OCI-LY3 (cell line): ENCODE results near the gene RSBN1.

Experiments
- H2AFZ ChIP-seq: fragments of 200-600, 300-600 bp; shearing (Covaris generic); 2 replicates; pipeline ENCODE4 v1.6.0; 2014; ENCODE audit warnings: antibody characterized with exemption, low read depth, low read length
- H3K27ac ChIP-seq: fragments of 200-600, 300-600 bp; sonication (generic); 2 replicates; pipeline ENCODE4 v1.5.1; 2014; ENCODE audit warnings: mild to moderate bottlenecking, low read length, moderate library complexity, mixed read lengths
- H3K27me3 ChIP-seq: fragments of 200-600, 300-600 bp; sonication (generic); 2 replicates; pipeline ENCODE4 v1.6.1; 2014; ENCODE audit warnings: low read depth, low read length, mixed read lengths
- H3K36me3 ChIP-seq: fragments of 200-600, 300-600 bp; sonication (generic); replicated peaks from 2 replicates; pipeline ENCODE3; 2014; ENCODE audit warnings: low read depth, low read length, mixed read lengths
- H3K4me1 ChIP-seq: fragments of 300-600, 200-600 bp; sonication (generic); 2 replicates; pipeline ENCODE4 v1.6.1; 2014; ENCODE audit warnings: low read length, mixed read lengths
- H3K4me2 ChIP-seq: fragments of 200-600, 300-600 bp; sonication (generic); 2 replicates; pipeline ENCODE4 v1.6.1; 2014; ENCODE audit warnings: low read length, mixed read lengths
- H3K4me3 ChIP-seq: fragments of 300-600, 200-600 bp; sonication (generic); 2 replicates; pipeline ENCODE4 v1.5.1; 2014; ENCODE audit warnings: antibody characterized with exemption, mild to moderate bottlenecking, low read length, moderate library complexity
- H3K79me2 ChIP-seq: fragments of 300-600, 200-600 bp; shearing (Covaris generic); 2 replicates; pipeline ENCODE4 v1.6.1; 2014; ENCODE audit warnings: mild to moderate bottlenecking, low read length, mixed read lengths
- H3K9ac ChIP-seq: fragments of 300-600, 200-600 bp; shearing (Covaris generic); 2 replicates; pipeline ENCODE4 v1.6.0; 2014; ENCODE audit warnings: mild to moderate bottlenecking, low read length, moderate library complexity
- H3K9me3 ChIP-seq: fragments of 200-600, 300-600 bp; shearing (Covaris generic); 2 replicates; pipeline ENCODE4 v1.6.1; 2014; ENCODE audit warnings: low read length, mixed read lengths; ENCODE audit not compliant: insufficient read depth
- H4K20me1 ChIP-seq: fragments of 200-600, 300-600 bp; sonication (generic); 2 replicates; pipeline ENCODE4 v1.6.1; 2016; ENCODE audit warnings: low read length, mixed read lengths; ENCODE audit not compliant: insufficient read depth
- CTCF ChIP-seq: fragments of 200-600, 300-600 bp; sonication (generic); IDR thresholded peaks from 2 replicates; pipeline ENCODE4 v1.5.1; 2014; ENCODE audit warnings: antibody characterized with exemption, low read length, low read depth
- EZH2phosphoT487 ChIP-seq: fragments of 200-600 bp; shearing (Covaris generic); IDR thresholded peaks from 2 replicates; pipeline ENCODE4 v1.6.1; 2018; ENCODE audit warnings: antibody characterized with exemption, mixed run types, low read depth

Gene RSBN1

GRCh38 chr1:113804421-113805255 is 7.6 kb downstream of the RSBN1 start:
- no peak overlapping the region for H3K9ac ChIP-seq
- peaks cover 10% of the 10 kb centered on the region for H3K4me1 ChIP-seq
- peaks cover 98% of the 10 kb centered on the region for H3K79me2 ChIP-seq
- peaks cover 8% of the 10 kb centered on the region for H3K36me3 ChIP-seq
- H3K27me3 ChIP-seq, result no peaks in the 10 kb centered on the region
- H2AFZ ChIP-seq, result no peak overlapping the region
- peaks cover 36% of the 10 kb centered on the region for H4K20me1 ChIP-seq
- H3K9me3 ChIP-seq, result no peaks in the 10 kb centered on the region
- no peak overlapping the region for H3K4me3 ChIP-seq
- no peak for TF ChIP-seq EZH2phosphoT487
- TF ChIP-seq CTCF, result no peak
- no peak overlapping the region for H3K4me2 ChIP-seq
- H3K27ac ChIP-seq, result no peak overlapping the region

GRCh38 chr1:113802367-113803007 is 9.8 kb downstream of the RSBN1 start:
- Histone ChIP-seq H3K36me3 (peaks cover 4% of the 10 kb centered on the region), H3K4me2 (no peak overlapping the region)
- TF ChIP-seq CTCF (no peak), EZH2phosphoT487 (no peak)

GRCh38 chr1:113800487-113800886 is 11.8 kb downstream of the RSBN1 start:
- no peaks in the 10 kb centered on the region for H3K9me3 ChIP-seq
- peaks cover 30% of the 10 kb centered on the region for H4K20me1 ChIP-seq
- TF ChIP-seq CTCF (no peak), EZH2phosphoT487 (no peak)
- peaks cover 19% of the 10 kb centered on the region; the same call in 1 of the 2 replicates for H3K4me1 ChIP-seq
- no peak overlapping the region for H3K9ac ChIP-seq
- no peaks in the 10 kb centered on the region for H3K27me3 ChIP-seq
- no peak overlapping the region for H3K4me3 ChIP-seq
- no peak overlapping the region for H3K27ac ChIP-seq
- H2AFZ ChIP-seq, result no peak overlapping the region
- peaks cover 66% of the 10 kb centered on the region for H3K79me2 ChIP-seq
- H3K4me2 ChIP-seq, result no peak overlapping the region
- peaks cover 18% of the 10 kb centered on the region for H3K36me3 ChIP-seq

More at GRCh38 chr1:113802367-113803007, 9.8 kb downstream of the RSBN1 start:
- Histone ChIP-seq H3K9me3 (no peaks in the 10 kb centered on the region), H3K4me3 (no peak overlapping the region), H3K27me3 (no peaks in the 10 kb centered on the region), H3K9ac (no peak overlapping the region), H2AFZ (no peak overlapping the region), H3K79me2 (peaks cover 86% of the 10 kb centered on the region), H3K4me1 (peaks cover 17% of the 10 kb centered on the region; the same call in 1 of the 2 replicates), H3K27ac (no peak overlapping the region), H4K20me1 (peaks cover 35% of the 10 kb centered on the region)

GRCh38 chr1:113797472-113797871 is 14.8 kb downstream of the RSBN1 start:
- TF ChIP-seq CTCF (no peak), EZH2phosphoT487 (no peak)
- no peak overlapping the region for H3K4me3 ChIP-seq
- no peaks in the 10 kb centered on the region for H3K9me3 ChIP-seq
- H3K4me1 ChIP-seq, result peaks cover 27% of the 10 kb centered on the region
- H3K79me2 ChIP-seq, result peaks cover 46% of the 10 kb centered on the region
- no peaks in the 10 kb centered on the region for H3K27me3 ChIP-seq
- peak overlapping the region; percentile 3; the same call in 1 of the 2 replicates for H3K4me2 ChIP-seq
- H3K36me3 ChIP-seq, result peaks cover 27% of the 10 kb centered on the region
- H3K9ac ChIP-seq, result no peak overlapping the region
- no peak overlapping the region for H2AFZ ChIP-seq
- H4K20me1 ChIP-seq, result peaks cover 14% of the 10 kb centered on the region
- no peak overlapping the region for H3K27ac ChIP-seq
